GM21423 (cell line): ENCODE results near the gene TRIP12.
"Not testable (repeated sequence)": the region's sequence is repeated elsewhere in the genome, so short reads cannot be mapped to it uniquely, and the experiment has no call there.

Experiments used
- ATAC-seq: cut with Tn5 transposase; IDR thresholded peaks from one replicate; pipeline ENCODE4 v1.9.1; 2021; ENCODE audit warnings: mild to moderate bottlenecking, moderate library complexity; ENCODE audit not compliant: unreplicated experiment

The TRIP12 gene

GRCh38 chr2:229879191-229879950, 42.4 kb downstream of the TRIP12 start:
- ATAC-seq: no peak

GRCh38 chr2:229875549-229875948, 46.3 kb downstream of the TRIP12 start:
- no peak for ATAC-seq

DNA sequence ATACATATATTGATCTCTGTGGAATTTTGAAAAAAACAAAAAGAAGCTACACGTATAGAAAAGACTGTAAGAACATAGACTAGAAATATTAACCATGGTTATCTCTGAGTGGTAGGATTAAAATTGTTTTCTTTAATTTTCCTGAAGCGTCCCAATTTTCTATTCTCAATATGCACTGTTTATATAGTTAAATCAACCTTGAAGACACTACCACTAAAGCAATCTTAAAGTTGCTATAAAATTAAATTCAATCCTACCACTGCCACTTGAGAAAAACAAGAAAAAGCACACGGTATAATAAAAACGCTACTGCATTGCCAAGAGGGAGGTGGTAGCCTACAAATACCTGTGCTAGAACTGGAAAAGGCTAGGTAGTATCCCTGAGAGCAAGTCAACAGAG, 47.2 kb downstream of the TRIP12 start:
- ATAC-seq: no peak

DNA sequence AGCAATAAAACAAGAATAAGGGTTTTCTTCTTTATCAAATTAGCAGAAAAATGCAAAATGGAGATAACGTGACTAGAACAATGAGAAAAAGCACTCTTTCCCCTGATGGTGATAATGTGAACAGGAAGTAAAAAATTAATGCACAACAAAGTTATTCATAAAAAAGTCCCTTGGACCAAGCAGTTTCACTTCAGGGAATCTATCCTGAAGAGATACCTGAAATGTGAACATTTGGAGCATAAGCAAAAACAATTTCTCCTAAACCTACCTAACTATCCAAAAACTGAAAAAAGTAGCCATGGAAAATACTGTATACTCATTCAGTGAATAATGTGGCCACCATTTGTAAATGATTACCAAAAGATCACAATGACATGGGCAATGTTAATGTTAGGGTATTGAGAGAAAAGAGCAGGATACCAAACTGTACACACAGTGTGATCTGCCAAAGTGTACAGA, 48.7 kb downstream of the TRIP12 start:
- peak; percentile 93 for ATAC-seq

DNA sequence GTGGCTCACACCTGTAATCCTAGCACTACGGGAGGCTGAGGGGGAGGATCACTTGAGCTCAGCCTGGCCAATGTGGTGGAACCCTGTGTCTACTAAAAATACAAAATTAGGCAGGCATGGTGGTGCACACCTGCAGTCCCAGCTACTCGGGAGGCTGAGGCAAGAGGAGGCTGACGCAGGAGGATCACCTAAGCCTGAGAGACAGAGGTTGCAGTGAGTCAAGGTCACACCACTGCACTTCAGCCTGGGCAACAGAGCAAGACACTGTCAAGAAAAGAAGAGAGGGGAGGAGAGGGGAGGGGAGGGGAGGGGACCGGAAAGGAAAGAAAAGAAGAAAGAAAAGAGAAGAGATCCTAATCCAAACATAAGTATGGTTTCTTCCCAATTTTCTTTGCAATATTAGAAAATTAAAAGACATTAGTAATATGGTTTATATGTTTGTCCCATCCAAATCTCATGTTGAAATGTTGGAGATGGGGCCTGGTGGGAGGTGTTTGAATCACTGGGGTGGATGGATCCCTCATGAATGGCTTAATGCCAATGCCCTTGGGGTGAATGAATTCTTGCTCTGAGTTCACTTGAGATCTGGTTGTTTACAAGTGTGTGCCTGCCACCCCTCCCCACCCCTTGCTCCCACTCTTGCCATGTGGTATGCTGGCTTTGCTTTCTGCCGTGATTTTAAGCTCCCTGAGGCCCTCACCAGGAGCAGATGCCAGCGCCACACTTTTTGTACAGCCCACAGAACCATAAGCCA, 50.7 kb downstream of the TRIP12 start:
- no peak for ATAC-seq

GRCh38 chr2:229869226-229869625, 52.6 kb downstream of the TRIP12 start:
- no peak for ATAC-seq

GRCh38 chr2:229868794-229869193, 53.0 kb downstream of the TRIP12 start:
- ATAC-seq: no peak

- ATAC-seq: no peak
These were observed 56.8 kb downstream of the TRIP12 start for GRCh38 chr2:229865033-229865432.

DNA sequence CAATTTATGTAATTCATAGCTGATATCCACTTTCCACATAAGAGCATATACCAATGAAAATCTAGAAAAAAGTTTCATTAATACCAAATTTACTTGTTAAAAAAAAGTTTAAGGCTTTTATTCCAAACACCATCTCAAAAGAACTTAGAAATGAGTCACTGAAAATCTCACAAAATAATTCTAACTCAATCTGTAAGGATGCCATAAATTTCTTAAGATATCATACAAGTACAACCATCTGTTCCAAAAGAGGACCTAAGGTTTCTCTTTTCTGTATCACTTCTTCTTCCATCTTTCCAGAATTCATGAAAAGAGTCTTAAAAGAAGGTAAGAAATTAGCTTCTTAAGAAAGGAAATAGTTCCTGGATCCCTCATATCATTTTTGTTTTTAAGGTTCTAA, 60.4 kb downstream of the TRIP12 start:
- no peak for ATAC-seq

DNA sequence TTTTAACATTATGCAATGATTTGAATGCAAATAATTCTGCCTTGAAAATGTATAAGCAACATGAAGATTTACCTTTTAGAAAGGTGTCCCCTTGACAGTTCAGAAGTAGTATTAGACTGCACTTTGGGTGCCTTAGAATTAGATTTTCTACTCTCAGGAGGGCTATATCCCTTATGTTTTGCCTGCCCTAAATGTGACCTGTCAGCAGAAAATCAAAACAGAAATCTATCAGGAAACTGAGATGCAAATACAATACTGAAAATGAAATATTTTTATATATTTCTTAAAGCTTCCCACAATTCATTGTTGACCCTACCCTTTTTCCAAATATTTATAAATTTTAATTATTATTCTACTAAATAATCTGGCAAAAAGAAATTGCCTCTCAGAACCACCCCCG, 61.5 kb downstream of the TRIP12 start:
- ATAC-seq: no peak

DNA sequence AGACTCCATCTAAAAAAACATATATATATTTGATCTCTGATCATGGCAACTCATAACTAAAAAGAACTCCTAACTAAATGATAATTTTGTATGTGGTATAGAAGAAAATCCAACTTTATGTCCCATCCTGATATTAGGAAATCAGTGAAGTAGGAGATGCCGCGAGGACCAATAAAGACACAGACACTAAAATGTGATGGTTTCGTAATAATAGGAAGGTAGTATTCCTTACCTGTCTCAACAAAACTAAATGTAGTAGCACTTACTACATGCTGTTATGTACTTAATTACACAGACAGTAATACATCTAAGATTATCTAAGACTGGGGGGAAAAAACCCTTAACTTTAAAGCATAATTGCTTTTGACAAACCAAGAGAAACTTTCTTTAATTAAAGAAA, 63.5 kb downstream of the TRIP12 start:
- ATAC-seq: no peak

GRCh38 chr2:229857634-229858033, 64.2 kb downstream of the TRIP12 start:
- ATAC-seq: no peak

DNA sequence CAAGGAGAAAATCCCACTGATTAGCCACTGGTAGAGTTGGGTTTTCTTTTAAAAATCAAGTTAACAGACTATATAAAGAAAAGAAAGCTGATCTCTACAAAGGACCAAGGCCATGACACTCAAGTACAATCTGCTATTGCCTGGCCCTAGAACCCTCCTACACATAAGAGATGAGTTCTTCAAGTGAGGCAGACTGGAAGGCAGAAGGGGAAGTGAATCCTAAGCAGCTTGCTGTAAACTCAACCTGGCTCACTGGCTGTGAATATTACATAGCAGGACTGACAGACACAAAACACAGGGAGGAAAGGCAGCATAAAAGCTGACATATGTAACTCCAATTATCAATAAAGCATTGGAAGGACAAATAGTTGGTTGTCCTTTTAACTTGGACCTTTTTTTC, 65.4 kb downstream of the TRIP12 start:
- peak; percentile 80 for ATAC-seq

GRCh38 chr2:229855116-229855515, 66.7 kb downstream of the TRIP12 start:
- ATAC-seq: no peak

GRCh38 chr2:229852565-229852964, 69.2 kb downstream of the TRIP12 start:
- peak; percentile 83 for ATAC-seq

DNA sequence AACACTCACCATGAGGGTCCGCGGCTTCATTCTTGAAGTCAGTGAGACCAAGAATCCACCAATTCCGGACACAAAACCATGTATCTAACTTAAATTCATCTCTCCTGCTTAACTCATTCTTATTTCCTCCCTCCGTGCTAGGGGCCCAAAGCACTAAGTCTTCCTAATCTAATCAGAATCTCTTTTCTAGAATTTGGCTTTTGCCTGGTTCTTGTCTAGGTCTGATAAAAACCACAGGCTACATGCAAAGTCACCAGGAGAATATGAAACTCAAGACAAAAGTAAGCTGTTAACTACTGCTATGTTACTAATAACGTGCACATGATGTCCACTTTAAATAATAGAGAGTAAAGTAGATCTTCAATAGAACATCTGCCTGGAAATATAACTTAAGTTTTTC, 69.9 kb downstream of the TRIP12 start:
- ATAC-seq: no peak

GRCh38 chr2:229850355-229851275, 71.2 kb downstream of the TRIP12 start:
- not testable (repeated sequence) for ATAC-seq

GRCh38 chr2:229849073-229849472, 72.7 kb downstream of the TRIP12 start:
- ATAC-seq: no peak

DNA sequence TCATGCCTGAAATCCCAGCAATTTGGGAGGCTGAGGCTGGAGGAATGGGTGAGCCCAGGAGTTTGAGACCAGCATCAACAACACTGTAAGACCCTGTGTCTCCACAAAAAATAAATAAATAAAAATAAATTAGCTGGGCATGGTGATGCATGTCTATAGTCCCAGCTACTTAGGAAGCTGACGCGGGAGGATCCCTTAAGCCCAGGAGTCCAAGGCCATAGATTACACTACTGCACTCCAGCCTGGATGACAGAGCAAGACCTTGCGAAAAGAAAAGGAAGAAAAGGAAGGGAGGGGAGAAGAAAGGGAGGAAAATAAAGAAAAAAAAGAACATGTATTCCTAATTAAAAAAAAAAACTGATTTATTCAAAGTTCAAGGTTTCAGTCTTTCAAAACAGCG, 78.2 kb downstream of the TRIP12 start:
- ATAC-seq: no peak

DNA sequence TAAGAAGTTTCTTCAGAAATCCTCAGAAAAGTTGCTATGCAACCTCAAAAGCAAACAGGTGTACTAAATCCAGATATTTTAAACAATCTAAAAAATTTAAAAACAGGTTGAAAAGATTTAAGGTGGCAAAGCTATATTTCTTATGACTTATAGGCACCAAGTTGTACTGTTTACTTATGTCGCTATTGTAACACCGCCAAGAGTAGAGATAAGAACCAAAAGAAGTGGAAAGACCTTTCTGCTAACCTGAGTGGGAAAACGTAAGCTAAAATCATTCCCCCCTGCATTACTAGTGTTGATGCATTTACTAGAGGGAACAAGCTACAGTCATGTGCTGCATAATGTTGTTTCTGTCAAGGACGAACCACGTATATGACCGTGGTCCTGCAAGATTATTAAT, 83.1 kb downstream of the TRIP12 start:
- ATAC-seq: no peak

DNA sequence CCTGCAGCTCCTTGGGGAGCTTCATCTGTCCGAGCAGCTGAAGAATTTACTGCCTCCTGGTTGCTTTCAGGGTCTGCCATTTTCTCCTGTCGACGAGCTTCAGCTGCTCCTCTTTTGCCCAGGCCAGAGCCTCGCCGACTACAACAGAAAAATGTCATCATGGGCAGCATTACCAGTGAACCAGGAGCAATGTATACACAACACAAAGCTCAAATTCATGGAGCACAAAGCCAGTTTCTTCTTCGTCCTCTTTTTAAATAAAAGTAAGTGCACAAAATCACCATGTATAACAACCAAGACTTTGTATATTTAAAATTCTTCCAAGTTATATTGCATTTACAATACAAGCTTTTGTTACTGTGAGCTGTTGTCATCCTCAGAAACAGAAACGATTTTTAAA, 85.0 kb downstream of the TRIP12 start:
- no peak for ATAC-seq
